ENCODE data around the gene CFAP47.
"Not testable (repeated sequence)": the region's sequence is repeated elsewhere in the genome, so short reads cannot be mapped to it uniquely, and the experiment has no call there.

Gene CFAP47

DNA sequence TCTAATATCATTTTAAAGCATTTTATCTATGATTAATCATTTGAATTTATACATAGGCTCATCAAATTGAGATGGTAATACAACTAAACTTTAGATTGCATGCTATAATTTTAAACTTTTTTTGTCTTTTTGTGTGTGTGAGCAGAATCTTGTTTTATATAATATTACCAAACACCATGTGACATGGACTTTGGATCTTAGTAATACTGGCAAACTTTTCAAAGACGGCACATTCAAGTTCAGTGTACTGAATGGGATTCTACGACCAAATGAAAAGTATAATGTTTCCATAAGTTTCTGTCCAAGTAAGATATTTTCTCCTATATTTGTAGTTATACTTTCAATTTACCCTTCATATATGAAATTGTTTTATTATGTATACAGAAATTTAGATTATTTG is 116.0 kb downstream of the CFAP47 start:
- H2BK5ac ChIP-seq (ENCODE audit: low read length), result no peak overlapping the region
- H2BK15ac ChIP-seq (ENCODE audit: low read length), result no peak overlapping the region
- no peak overlapping the region for H3K14ac ChIP-seq (ENCODE audit: low read length)
- no peaks in the 10 kb centered on the region for H3K9me3 ChIP-seq (replicated peaks in 1 of 2; ENCODE audit: control insufficient read depth in 2 of 2, insufficient read depth in 1 of 2, low read depth in 1 of 2, low read length in 2 of 2)
- no peak overlapping the region for H2AK5ac ChIP-seq (ENCODE audit: low read depth, low read length)
- no peak overlapping the region for H3K23ac ChIP-seq (ENCODE audit: low read depth, low read length, poor library complexity)
- H3K27ac ChIP-seq (replicated peaks; ENCODE audit: low read length), result no peak overlapping the region
- H3K9ac ChIP-seq (ENCODE audit: low read depth, low read length, poor library complexity), result no peak overlapping the region
- H3K27me3 ChIP-seq (ENCODE audit: control insufficient read depth in 3 of 3, insufficient read depth in 3 of 3, low read depth in 1 of 3, low read length in 3 of 3), result no peaks in the 10 kb centered on the region
- no peak overlapping the region for H2BK12ac ChIP-seq (ENCODE audit: low read length)
- H3K4me2 ChIP-seq (ENCODE audit: insufficient read depth, low read length, poor library complexity, severe bottlenecking), result no peak overlapping the region
- no peak overlapping the region for H3K4me3 ChIP-seq (ENCODE audit: low read length in 2 of 2)
- H3K4me1 ChIP-seq (ENCODE audit: control insufficient read depth in 2 of 2, insufficient read depth in 1 of 2, low read depth in 1 of 2, low read length in 2 of 2), result no peaks in the 10 kb centered on the region
- no peaks in the 10 kb centered on the region for H3K79me1 ChIP-seq (ENCODE audit: low read depth, low read length)
- H3K18ac ChIP-seq (ENCODE audit: low read length), result no peak overlapping the region
- H3K36me3 ChIP-seq (replicated peaks in 1 of 2; ENCODE audit: control insufficient read depth in 2 of 2, insufficient read depth in 2 of 2, low read length in 2 of 2), result no peaks in the 10 kb centered on the region
- no peak overlapping the region for H3K4ac ChIP-seq (ENCODE audit: low read length)
- DNase-seq (ENCODE audit: low spot score), result no peak
- H2AFZ ChIP-seq (ENCODE audit: low read length), result no peak overlapping the region
- no peak overlapping the region for H2BK120ac ChIP-seq (ENCODE audit: low read depth, low read length)
- no peak overlapping the region for H4K8ac ChIP-seq (ENCODE audit: low read depth, low read length)
- WGBS, 2 donors (ENCODE audit: extremely low coverage in 2 of 2, insufficient read length in 2 of 2, insufficient replicate concordance in 1 of 2), result no CpG with 5 or more reads among the region's 2 CpGs
- no peak overlapping the region for H4K91ac ChIP-seq (ENCODE audit: low read depth, low read length, poor library complexity)

- no peaks in the 10 kb centered on the region for H3K79me1 ChIP-seq (ENCODE audit: low read depth, low read length)
- peaks cover 0 to 2% (median 0%) of the 10 kb centered on the region in 3 experiments for H3K27me3 ChIP-seq (ENCODE audit: control insufficient read depth in 3 of 3, insufficient read depth in 3 of 3, low read depth in 1 of 3, low read length in 3 of 3)
Observed at GRCh38 chrX:36062778-36063177, 143.2 kb downstream of the CFAP47 start.

GRCh38 chrX:36071061-36071460 is 151.5 kb downstream of the CFAP47 start:
- H3K9ac ChIP-seq (ENCODE audit: low read depth, low read length, poor library complexity), result no peak overlapping the region
- no peak overlapping the region for H3K4me2 ChIP-seq (ENCODE audit: insufficient read depth, low read length, poor library complexity, severe bottlenecking)
- H2BK120ac ChIP-seq (ENCODE audit: low read depth, low read length), result no peak overlapping the region
- H2BK5ac ChIP-seq (ENCODE audit: low read length), result no peak overlapping the region
- H3K4me1 ChIP-seq (ENCODE audit: control insufficient read depth in 2 of 2, insufficient read depth in 1 of 2, low read depth in 1 of 2, low read length in 2 of 2), result no peaks in the 10 kb centered on the region
- H3K9me3 ChIP-seq (replicated peaks in 1 of 2; ENCODE audit: control insufficient read depth in 2 of 2, insufficient read depth in 1 of 2, low read depth in 1 of 2, low read length in 2 of 2), result no peaks in the 10 kb centered on the region
- H3K27ac ChIP-seq (replicated peaks; ENCODE audit: low read length), result no peak overlapping the region
- no CpG with 5 or more reads among the region's 2 CpGs for WGBS, 2 donors (ENCODE audit: extremely low coverage in 2 of 2, insufficient read length in 2 of 2, insufficient replicate concordance in 1 of 2)
- no peak overlapping the region for H3K18ac ChIP-seq (ENCODE audit: low read length)
- no peak overlapping the region for H2AK5ac ChIP-seq (ENCODE audit: low read depth, low read length)
- no peaks in the 10 kb centered on the region for H3K79me1 ChIP-seq (ENCODE audit: low read depth, low read length)
- no peak overlapping the region for H3K23ac ChIP-seq (ENCODE audit: low read depth, low read length, poor library complexity)
- no peak overlapping the region for H3K4ac ChIP-seq (ENCODE audit: low read length)
- H4K91ac ChIP-seq (ENCODE audit: low read depth, low read length, poor library complexity), result no peak overlapping the region
- H2BK12ac ChIP-seq (ENCODE audit: low read length), result no peak overlapping the region
- H3K14ac ChIP-seq (ENCODE audit: low read length), result no peak overlapping the region
- H2BK15ac ChIP-seq (ENCODE audit: low read length), result no peak overlapping the region
- no peak for DNase-seq (ENCODE audit: low spot score)
- H3K36me3 ChIP-seq (replicated peaks in 1 of 2; ENCODE audit: control insufficient read depth in 2 of 2, insufficient read depth in 2 of 2, low read length in 2 of 2), result no peaks in the 10 kb centered on the region
- no peaks in the 10 kb centered on the region for H3K27me3 ChIP-seq (ENCODE audit: control insufficient read depth in 3 of 3, insufficient read depth in 3 of 3, low read depth in 1 of 3, low read length in 3 of 3)
- H2AFZ ChIP-seq (ENCODE audit: low read length), result no peak overlapping the region
- no peak overlapping the region for H4K8ac ChIP-seq (ENCODE audit: low read depth, low read length)
- H3K4me3 ChIP-seq (ENCODE audit: low read length in 2 of 2), result no peak overlapping the region

More at GRCh38 chrX:36062778-36063177, 143.2 kb downstream of the CFAP47 start:
- H3K4me2 ChIP-seq (ENCODE audit: insufficient read depth, low read length, poor library complexity, severe bottlenecking), result no peak overlapping the region
- H4K8ac ChIP-seq (ENCODE audit: low read depth, low read length), result no peak overlapping the region
- H2BK12ac ChIP-seq (ENCODE audit: low read length), result no peak overlapping the region
- no peak for DNase-seq (ENCODE audit: low spot score)
- no peak overlapping the region for H3K4me3 ChIP-seq (ENCODE audit: low read length in 2 of 2)
- H2BK120ac ChIP-seq (ENCODE audit: low read depth, low read length), result no peak overlapping the region
- no peak overlapping the region for H2BK15ac ChIP-seq (ENCODE audit: low read length)
- H3K14ac ChIP-seq (ENCODE audit: low read length), result no peak overlapping the region
- H3K18ac ChIP-seq (ENCODE audit: low read length), result no peak overlapping the region
- WGBS, 2 donors (ENCODE audit: extremely low coverage in 2 of 2, insufficient read length in 2 of 2, insufficient replicate concordance in 1 of 2), result no CpG with 5 or more reads among the region's 3 CpGs
- H2BK5ac ChIP-seq (ENCODE audit: low read length), result no peak overlapping the region
- H3K36me3 ChIP-seq (replicated peaks in 1 of 2; ENCODE audit: control insufficient read depth in 2 of 2, insufficient read depth in 2 of 2, low read length in 2 of 2), result no peaks in the 10 kb centered on the region
- H3K9ac ChIP-seq (ENCODE audit: low read depth, low read length, poor library complexity), result no peak overlapping the region
- H2AFZ ChIP-seq (ENCODE audit: low read length), result no peak overlapping the region
- H3K4ac ChIP-seq (ENCODE audit: low read length), result no peak overlapping the region
- H3K4me1 ChIP-seq (ENCODE audit: control insufficient read depth in 2 of 2, insufficient read depth in 1 of 2, low read depth in 1 of 2, low read length in 2 of 2), result no peaks in the 10 kb centered on the region
- H3K27ac ChIP-seq (replicated peaks; ENCODE audit: low read length), result no peak overlapping the region
- no peak overlapping the region for H3K23ac ChIP-seq (ENCODE audit: low read depth, low read length, poor library complexity)
- H4K91ac ChIP-seq (ENCODE audit: low read depth, low read length, poor library complexity), result no peak overlapping the region
- no peak overlapping the region for H2AK5ac ChIP-seq (ENCODE audit: low read depth, low read length)
- H3K9me3 ChIP-seq (replicated peaks in 1 of 2; ENCODE audit: control insufficient read depth in 2 of 2, insufficient read depth in 1 of 2, low read depth in 1 of 2, low read length in 2 of 2), result no peaks in the 10 kb centered on the region

DNA sequence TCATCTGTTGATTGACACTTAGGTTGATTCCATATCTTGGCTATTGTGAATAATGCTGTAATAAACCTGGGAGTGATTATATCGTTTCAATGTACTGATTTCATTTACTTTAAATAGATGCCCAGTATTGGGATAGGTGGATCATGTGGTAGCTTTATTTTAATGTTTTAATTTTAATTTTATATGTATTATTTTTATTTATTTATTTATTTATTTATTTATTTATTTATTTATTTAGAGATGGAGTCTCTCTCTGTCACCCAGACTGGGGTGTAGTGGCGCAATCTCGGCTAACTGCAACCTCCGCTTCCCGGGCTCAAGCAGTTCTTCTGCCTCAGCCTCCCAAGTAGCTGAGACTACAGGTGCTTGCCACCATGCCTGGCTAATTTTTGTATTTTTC is 155.5 kb downstream of the CFAP47 start:
- H3K27ac ChIP-seq (replicated peaks; ENCODE audit: low read length); H4K91ac ChIP-seq (ENCODE audit: low read depth, low read length, poor library complexity); H3K4ac ChIP-seq (ENCODE audit: low read length); H2BK5ac ChIP-seq (ENCODE audit: low read length); H3K4me1 ChIP-seq (ENCODE audit: control insufficient read depth in 2 of 2, insufficient read depth in 1 of 2, low read depth in 1 of 2, low read length in 2 of 2); H2AK5ac ChIP-seq (ENCODE audit: low read depth, low read length); H3K36me3 ChIP-seq (replicated peaks in 1 of 2; ENCODE audit: control insufficient read depth in 2 of 2, insufficient read depth in 2 of 2, low read length in 2 of 2); H3K14ac ChIP-seq (ENCODE audit: low read length); H3K27me3 ChIP-seq (ENCODE audit: control insufficient read depth in 3 of 3, insufficient read depth in 3 of 3, low read depth in 1 of 3, low read length in 3 of 3); H2BK15ac ChIP-seq (ENCODE audit: low read length); H3K18ac ChIP-seq (ENCODE audit: low read length); DNase-seq (ENCODE audit: low spot score); H3K4me2 ChIP-seq (ENCODE audit: insufficient read depth, low read length, poor library complexity, severe bottlenecking); H4K8ac ChIP-seq (ENCODE audit: low read depth, low read length); H2BK12ac ChIP-seq (ENCODE audit: low read length); H3K23ac ChIP-seq (ENCODE audit: low read depth, low read length, poor library complexity); H2AFZ ChIP-seq (ENCODE audit: low read length); H2BK120ac ChIP-seq (ENCODE audit: low read depth, low read length); H3K4me3 ChIP-seq (ENCODE audit: low read length in 2 of 2); H3K9ac ChIP-seq (ENCODE audit: low read depth, low read length, poor library complexity); H3K79me1 ChIP-seq (ENCODE audit: low read depth, low read length); H3K9me3 ChIP-seq (replicated peaks in 1 of 2; ENCODE audit: control insufficient read depth in 2 of 2, insufficient read depth in 1 of 2, low read depth in 1 of 2, low read length in 2 of 2): not testable (repeated sequence)
- WGBS, 2 donors (ENCODE audit: extremely low coverage in 2 of 2, insufficient read length in 2 of 2, insufficient replicate concordance in 1 of 2), result no CpG with 5 or more reads among the region's 5 CpGs
